HG03342 (cell line): ENCODE measurements around the gene DEPP1.
"Not testable (repeated sequence)": the region's sequence is repeated elsewhere in the genome, so short reads cannot be mapped to it uniquely, and the experiment has no call there.

Experiments
- ATAC-seq: cut with Tn5 transposase; IDR thresholded peaks from one replicate; pipeline ENCODE4 v1.9.1; 2021; ENCODE audit warnings: mild to moderate bottlenecking, moderate library complexity; ENCODE audit not compliant: unreplicated experiment

The DEPP1 gene

DNA sequence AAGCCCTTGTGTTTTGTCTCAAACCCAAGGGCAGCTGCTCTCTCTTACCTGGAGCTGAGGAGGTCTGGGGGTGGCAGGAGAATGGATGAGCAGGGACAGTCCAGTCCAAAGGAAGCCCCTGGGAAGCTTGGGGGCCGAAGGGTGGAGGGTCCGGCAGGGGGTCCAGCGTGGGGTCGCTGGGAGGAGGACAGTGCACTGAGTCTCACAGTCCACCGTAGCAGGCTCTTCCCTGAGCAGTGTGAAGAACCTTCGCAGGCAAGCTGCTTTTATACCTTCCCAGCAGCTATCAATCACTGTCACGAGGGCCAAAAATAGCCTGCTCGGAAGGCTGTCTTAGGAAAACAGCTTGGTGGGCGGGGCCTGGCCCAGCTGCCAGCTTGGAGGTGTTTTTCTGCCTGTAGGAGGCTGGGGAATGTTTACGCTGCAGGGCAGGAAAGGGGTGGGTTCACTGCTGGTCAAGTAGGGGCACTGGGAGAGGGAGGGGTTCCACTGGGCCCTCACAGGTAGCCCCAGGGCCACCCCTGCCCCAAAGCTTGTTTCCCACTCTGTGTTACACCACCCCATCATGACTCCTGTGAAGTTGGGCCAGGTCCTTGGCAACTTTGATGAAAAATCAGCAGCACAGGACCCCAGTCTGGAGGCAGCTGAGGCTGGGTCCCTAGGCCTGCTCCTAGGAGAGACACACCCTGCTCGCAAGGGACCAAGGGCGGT, at the start of gene DEPP1:
TSS of gene DEPP1 (minus strand) at position 240 of the 711 bp plus-strand sequence. CDS start 779 bp downstream, outside the sequence.
- no peak for ATAC-seq

GRCh38 chr10:45023426-45023825, 44.8 kb upstream of the DEPP1 start:
- ATAC-seq = no peak

DNA sequence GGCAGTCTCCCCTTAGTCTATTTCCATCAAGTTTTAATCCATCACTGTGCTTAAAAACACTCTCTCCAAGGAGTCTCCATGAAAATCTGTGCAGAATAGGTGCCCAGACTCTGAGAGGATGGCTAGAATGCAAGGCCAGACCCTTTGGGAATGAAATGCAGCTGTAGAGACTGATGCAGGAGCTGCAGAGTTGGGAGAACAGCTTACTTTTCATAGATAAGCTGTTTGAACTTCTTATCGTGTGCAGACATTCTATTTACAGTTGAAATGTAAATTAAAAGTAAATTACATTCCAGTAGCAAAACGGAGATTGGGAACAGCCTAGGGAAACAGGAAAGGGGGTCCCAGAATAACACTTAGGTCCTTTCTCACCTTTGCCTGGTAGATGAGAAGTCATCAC, 37.0 kb upstream of the DEPP1 start:
- ATAC-seq = no peak

GRCh38 chr10:45014557-45014956, 35.9 kb upstream of the DEPP1 start:
- ATAC-seq = not testable (repeated sequence)

DNA sequence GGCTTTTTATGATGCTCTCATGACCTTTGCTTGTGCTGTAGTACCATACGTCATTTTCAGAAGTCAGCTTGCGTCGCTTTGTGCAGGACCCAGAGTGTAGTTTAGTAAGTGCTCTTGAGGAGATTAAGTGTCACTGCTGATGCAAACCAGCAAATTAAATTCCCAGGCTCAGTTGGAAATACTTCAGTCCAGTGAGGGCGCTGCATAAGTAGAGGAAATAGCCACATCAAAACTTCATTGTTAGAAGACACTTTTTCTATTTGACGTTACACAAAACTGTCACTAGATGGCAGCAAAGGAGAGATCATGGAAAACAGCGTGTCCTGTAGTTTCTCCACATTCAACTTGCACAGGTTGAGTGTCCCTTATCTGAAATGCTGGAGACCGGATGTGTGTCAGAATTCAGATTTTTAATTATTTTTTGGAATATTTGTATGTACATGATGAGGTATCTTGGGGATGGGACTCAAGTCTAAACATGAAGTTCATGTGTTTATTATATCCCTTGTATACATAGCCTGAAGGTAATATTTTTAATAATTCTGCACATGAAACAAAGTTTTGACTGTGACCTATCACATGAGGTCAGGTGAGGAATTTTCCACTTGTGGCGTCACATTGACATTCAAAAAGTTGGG, 30.0 kb upstream of the DEPP1 start:
- ATAC-seq = peak; percentile 85

DNA sequence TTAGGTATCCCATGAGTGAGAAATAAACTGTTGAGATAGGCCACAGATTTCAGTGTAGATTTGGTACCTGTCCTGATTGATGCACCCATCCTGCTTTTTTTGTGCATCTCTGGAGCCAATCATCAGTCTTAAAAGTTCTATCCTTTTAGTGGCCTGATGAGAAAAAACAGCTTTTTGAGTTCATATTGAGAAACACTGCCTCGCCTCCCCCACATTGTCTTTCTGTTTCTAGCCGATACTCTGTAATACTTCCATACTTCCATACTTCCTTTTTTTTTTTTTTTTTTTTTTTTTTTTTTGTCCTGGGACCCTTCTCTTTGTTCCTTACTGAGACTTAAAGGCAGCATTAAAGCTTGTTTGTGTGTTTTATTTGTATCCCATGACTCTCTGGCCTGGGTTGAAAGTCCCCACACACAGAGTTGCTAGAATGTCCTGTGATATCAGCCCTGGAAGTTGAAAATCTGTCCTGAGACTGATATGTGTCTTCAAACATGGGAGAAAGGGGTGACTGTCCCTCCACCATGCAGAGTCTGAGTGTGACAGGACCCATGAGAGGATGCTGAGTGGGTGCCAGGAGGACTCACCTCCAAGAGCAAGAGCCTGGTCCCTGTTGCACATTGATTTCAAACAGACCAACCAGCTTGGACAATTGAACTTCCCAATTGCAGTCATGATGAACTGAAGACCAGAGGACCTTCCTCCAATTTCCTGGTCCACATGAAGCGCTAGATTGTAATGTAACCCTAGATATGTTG, 27.8 kb upstream of the DEPP1 start:
- no peak for ATAC-seq

DNA sequence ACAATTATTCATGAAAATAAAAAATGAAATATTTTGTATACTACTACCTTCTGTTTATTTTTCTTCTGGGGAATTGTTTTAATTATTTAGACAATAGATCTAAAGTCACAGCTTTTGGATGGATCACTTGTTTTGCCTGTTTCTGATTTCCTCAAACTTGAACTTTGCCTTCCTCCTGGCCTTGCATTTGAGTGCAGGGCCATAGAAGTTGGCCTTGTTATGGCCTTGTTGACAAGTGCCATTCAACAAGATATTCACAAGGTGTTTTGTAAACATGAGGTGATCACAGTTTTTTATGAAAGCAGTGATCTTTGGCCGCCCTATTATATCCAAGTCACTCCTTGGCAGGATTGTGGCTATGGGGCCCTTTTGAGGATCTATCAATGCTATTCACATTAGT, 26.7 kb upstream of the DEPP1 start:
- ATAC-seq = no peak

DNA sequence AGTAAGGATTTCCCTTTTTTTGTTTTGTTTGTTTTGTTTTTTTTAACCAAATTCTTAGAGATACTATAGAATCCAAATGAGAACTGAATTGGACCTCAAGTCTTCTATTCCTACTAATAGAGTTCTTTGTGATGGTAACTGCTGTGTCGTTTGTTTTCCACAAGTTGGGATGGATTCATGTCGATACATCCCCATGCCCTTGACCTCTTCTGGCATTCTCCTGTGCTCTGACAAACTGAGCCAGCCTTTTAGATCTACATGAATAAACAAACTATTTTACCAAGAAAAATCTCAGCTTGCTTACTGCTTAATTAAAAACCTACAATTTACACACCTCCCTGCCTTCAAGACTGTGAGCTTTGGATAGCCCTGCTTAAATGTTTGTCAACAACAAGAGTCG, 26.1 kb upstream of the DEPP1 start:
- no peak for ATAC-seq

DNA sequence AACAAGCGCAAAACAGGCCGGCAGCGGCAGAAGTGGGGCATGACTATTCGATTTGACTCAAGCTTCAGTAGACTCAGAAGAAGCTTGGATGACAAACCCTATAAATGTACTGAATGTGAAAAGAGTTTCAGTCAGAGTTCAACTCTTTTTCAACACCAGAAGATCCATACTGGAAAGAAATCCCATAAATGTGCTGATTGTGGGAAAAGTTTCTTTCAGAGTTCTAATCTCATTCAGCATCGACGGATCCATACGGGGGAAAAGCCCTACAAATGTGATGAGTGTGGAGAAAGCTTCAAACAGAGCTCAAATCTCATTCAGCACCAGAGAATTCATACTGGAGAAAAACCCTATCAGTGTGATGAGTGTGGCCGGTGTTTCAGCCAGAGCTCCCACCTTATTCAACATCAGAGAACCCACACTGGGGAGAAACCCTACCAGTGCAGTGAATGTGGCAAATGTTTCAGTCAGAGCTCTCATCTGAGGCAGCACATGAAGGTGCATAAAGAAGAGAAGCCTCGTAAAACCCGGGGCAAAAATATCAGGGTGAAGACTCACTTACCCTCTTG, 24.9 kb upstream of the DEPP1 start:
- no peak for ATAC-seq

DNA sequence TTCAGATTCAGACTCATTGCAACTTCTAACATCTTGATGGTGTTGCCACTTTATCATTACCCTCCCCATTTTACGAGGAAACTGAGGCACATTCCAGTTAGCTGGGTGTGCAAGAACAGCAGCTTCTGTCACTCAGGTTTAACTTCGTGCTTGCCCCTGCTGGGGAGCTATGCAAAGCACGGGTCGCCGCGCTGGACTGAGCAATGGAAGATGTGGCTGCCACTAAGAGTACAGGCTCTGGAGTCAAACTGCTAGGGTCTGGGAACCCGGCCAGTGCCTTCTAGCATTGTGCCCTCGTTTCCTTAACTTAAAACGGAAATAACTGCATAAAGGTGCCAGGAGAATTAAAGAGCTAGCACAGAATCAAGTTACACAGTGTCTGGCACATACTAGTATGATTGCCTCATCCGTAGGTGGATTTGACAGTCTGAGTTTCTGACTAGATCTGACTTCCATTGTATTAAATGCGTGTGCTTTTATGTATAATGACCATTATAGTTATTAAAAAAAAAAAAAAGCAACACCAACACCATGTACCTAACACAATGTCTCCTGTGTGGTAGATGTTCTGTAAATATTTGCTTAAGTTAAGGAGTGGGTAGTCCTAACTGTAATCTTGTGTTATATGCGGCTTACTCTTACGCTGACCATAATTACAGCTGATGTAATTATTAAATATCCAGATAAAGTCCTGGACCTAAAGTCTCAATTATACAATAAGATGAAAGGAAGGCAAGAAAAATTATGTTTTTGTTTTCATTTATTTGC, 23.0 kb upstream of the DEPP1 start:
- peak; percentile 82 for ATAC-seq

- ATAC-seq = peak; percentile 58
Observed at GRCh38 chr10:45000752-45001380, 22.3 kb upstream of the DEPP1 start, which contains the start of gene ZNF22. Gene ZNF22, plus strand, starts transcription at chr10:45000923. Its CDS starts 2,446 bp downstream, at chr10:45003369.

DNA sequence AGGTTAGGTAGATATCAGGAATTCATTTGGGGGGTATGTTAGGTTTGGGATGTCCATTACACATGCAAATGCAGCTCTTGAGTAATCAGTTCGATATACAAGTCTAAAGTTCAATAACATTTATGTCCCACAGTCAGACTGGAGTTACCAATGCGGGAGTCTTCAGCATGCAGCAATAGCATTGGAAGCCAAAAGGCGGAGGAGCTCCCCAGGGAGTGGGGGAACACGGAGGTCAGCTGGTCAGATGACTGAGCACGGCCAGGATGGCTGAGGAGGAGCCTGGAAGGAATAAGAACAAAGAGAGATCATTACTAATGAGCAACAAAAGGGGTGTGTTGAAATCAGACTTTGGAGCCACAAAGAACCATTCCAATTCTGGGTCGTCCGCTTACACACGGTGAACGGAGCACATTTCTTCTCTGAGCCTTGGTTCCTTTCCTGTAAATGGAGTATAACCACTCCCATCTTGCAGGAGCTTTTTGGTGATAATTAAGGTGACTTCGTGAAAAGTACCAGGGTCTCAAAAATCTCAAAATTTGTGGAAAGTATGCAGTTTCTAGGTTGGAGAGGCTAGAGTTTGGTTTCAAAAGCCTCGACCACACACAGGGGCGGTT, 21.6 kb upstream of the DEPP1 start:
- no peak for ATAC-seq

- no peak for ATAC-seq
Observed at GRCh38 chr10:44998146-44998631, 19.6 kb upstream of the DEPP1 start.

DNA sequence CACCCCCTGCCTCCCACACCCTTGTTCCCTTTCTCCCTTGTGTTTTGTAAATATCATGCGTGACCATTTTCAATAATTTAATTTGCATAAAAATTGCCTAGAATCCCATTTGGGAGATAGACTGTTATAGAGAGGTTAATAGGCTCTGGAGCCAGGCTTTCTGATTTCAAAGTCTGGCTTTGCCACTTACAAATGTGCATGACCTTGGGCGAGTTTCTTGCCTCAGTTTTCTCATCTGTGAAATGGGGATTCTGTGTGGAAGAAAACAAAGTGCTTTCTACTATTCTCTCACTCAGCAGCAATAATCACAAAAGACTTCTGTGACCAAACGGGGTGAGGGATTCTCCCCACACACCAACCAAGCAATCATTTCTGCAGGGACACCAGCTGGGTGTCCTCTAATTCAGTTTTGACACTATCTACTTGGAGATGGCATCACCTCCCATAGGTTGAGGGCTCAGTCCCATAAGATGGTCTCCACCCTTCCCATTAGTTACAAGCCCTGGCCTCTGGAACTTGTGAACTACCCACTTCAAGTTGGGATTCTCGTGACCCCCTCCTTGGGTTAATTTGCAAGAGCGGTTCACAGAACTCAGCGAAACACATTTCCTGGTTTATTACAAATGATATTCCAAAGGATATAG, 18.6 kb upstream of the DEPP1 start:
- no peak for ATAC-seq

DNA sequence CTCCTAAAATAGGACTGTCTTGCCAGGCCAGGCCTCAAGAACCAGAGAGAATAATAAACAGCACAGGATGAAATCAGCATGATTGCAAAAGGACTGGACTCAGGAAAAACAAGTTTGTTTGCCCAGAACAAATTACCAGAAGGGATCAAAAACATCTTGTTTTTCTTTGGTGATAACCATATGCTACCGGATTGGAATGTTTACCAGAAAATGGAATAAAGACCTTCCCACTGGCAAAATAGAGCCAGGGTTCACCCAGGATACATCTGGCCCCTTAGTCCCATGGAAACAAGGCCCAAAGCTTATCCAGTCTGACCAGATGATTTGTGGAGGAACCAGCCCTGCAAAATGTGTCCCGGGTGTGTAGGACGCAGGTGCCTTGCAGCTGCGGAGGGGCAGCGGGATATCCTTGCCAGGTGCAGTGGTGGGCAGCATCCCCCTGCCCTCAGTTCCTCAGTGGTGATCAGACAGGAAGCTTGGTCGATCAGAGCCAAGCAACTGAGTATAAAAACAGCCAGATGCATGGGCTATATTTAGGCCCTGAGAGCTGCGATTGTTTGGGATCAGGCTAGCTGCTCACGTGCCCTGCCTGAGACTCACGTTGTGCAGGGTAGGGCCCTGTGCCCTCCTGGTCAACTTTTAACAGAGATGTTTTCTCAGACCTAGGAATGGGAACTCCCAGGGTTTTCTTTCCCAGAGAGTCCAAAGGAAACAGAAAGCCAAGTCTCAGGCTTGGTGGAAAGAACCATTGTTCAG, 17.5 kb upstream of the DEPP1 start:
- ATAC-seq = no peak

- ATAC-seq = no peak
Observed at GRCh38 chr10:44995581-44995913, 16.9 kb upstream of the DEPP1 start.

GRCh38 chr10:44994752-44995530, 16.3 kb upstream of the DEPP1 start:
- ATAC-seq = no peak
